Stomach (tissue), 9 donors: ENCODE results near the gene EMC9. TPM values are rescaled to one million over a fixed set of nuclear protein-coding genes. Genes with fewer than 3 reads are reported as not detected.

Experiments
- DNase-seq, 2 donors: peaks; one replicate each; pipeline versions ENCODE4 v3.0.0 to v3.0.0-alpha.2; 2013 to 2019
- H3K27ac ChIP-seq, 5 donors: fragments of 200-600 bp in 4 of 5; sonication (generic) in 4 of 5; one replicate each; pipeline ENCODE4 v1.5.1; 2013 to 2019; ENCODE audit warnings: mild to moderate bottlenecking in 1 of 5, moderate library complexity in 1 of 5
- H3K27me3 ChIP-seq, 3 donors: fragments of 200-600 bp; sonication (generic); one replicate each; pipeline ENCODE4 v1.5.1; 2017 to 2019; ENCODE audit warnings: mixed run types in 1 of 3
- H3K36me3 ChIP-seq, 4 donors: fragments of 200-600 bp; sonication (generic); 1 replicate in 3 of 4; 2 replicates in 1 of 4; pipeline ENCODE4 v1.5.1; 2016 to 2019
- H3K4me1 ChIP-seq, 4 donors: fragments of 200-600 bp; sonication (generic); one replicate each; pipeline ENCODE4 v1.5.1; 2016 to 2019
- H3K4me3 ChIP-seq, 4 donors: fragments of 200-600 bp; sonication (generic) in 3 of 4; one replicate each; pipeline ENCODE4 v1.5.1; 2016 to 2019; ENCODE audit warnings: mild to moderate bottlenecking in 1 of 4
- H3K9me3 ChIP-seq, 4 donors: fragments of 200-600 bp; sonication (generic); one replicate each; pipeline ENCODE4 v1.5.1; 2016 to 2019
- CTCF ChIP-seq, 7 experiments: fragments of 450-650 bp in 4 of 7; fragments of 200-600 bp in 3 of 7; sonication (generic) in 3 of 7; IDR thresholded peaks; one replicate each; pipeline ENCODE4 v1.5.1; 2016 to 2019; ENCODE audit warnings: antibody characterized with exemption in 7 of 7, control low read depth in 2 of 7, mild to moderate bottlenecking in 1 of 7
- EP300 ChIP-seq: sonication (generic); formaldehyde crosslinking; IDR thresholded peaks from one replicate; pipeline ENCODE4 v1.6.1; 2017; ENCODE audit warnings: antibody characterized with exemption
- POLR2A ChIP-seq, 4 donors: fragments of 450-650 bp; IDR thresholded peaks; one replicate each; pipeline ENCODE4 v1.6.1; 2016; ENCODE audit warnings: antibody characterized with exemption in 4 of 4, control low read depth in 2 of 4, mild to moderate bottlenecking in 1 of 4, moderate library complexity in 1 of 4
- POLR2AphosphoS5 ChIP-seq, 3 donors: sonication (generic); formaldehyde crosslinking; IDR thresholded peaks; one replicate each; pipeline ENCODE4 v1.6.1; 2016; ENCODE audit warnings: antibody characterized with exemption in 3 of 3
- WGBS, 5 donors: extraction: QIAGEN DNeasy Blood & Tissue Kit in 3 of 5; methylation state at CpG; one replicate each; pipeline versions ENCODE4 v1.1.5 to v1.1.7; 2013 to 2018; 5-methylcytosine and 5-hydroxymethylcytosine counted together
- intact Hi-C: fragments of 100-400 bp; cut with DNase I; formaldehyde crosslinking; loops from one replicate; pipeline ENCODE4 v1.15.1; 2023; ENCODE audit warnings: low total_unique reads
- polyA plus RNA-seq, 3 donors: library from polyadenylated mRNA; stranded (reverse); fragments of 200-250 nt; gene quantifications; one replicate each; pipeline ENCODE4 v1.2.3, GENCODE V29; 2013
- total RNA-seq, 5 donors: library from RNA; depleted of rRNA; stranded (reverse); fragments of >200 nt; gene quantifications; one replicate each; pipeline versions ENCODE4 v1.1.0 to v1.2.3, GENCODE V29; 2014 to 2016
- donor health status: healthy with polysubstance abuse.
- donor health status: Bipolar disorder and iron deficiency.
- donor health status: healthy.

EMC9 gene
- total and polyA plus RNA-seq, 8 donors, result 1.3 to 59.6 (median 18.7) TPM

- Histone ChIP-seq H3K4me3 (peak within 1 kb of the TSS; percentile 62 to 80 (median 69)), H3K27me3 (no peaks in the 10 kb centered on the region), H3K27ac (peak within 1 kb of the TSS; percentile 91 to 97 (median 95)), H3K36me3 (peaks cover 62 to 81% (median 76%) of the 10 kb centered on the region in 4 donors), H3K9me3 (no peaks in the 10 kb centered on the region), H3K4me1 (peaks cover 26 to 55% (median 47%) of the 10 kb centered on the region in 4 donors)
- peak; percentile 98 for DNase-seq
- intact Hi-C loops, result no loop called here
- WGBS, 5 donors, result 0 to 1% (median 1%) methylated on average over 12 of the region's 12 CpGs
- TF ChIP-seq POLR2AphosphoS5 (IDR thresholded peaks at IDR 0.05), result peak; percentile 92 to 99 (median 97)
- peak in 1 of 4 donors; percentile 16 for TF ChIP-seq POLR2A (IDR thresholded peaks at IDR 0.05)
- peak in 6 of 7 experiments; percentile 77 to 99 (median 92) for TF ChIP-seq CTCF (IDR thresholded peaks at IDR 0.05)
- TF ChIP-seq EP300, result peak; percentile 57
These were observed 19.7 kb upstream of the EMC9 start, which contains the start of gene IRF9 for GRCh38 chr14:24160850-24161804. TSS of gene IRF9 (plus strand) at chr14:24161265. CDS start at chr14:24162145, 880 bp downstream.

GRCh38 chr14:24160499-24160849 lies 19.1 kb upstream of the EMC9 start:
- intact Hi-C loops, result no loop called here
- peaks cover 26 to 52% (median 45%) of the 10 kb centered on the region in 4 donors for H3K4me1 ChIP-seq
- peak overlapping the region; percentile 41 to 97 (median 95) for H3K27ac ChIP-seq
- DNase-seq, result no peak
- H3K4me3 ChIP-seq, result peak overlapping the region in 1 of 4 donors; percentile 71
- H3K9me3 ChIP-seq, result no peaks in the 10 kb centered on the region
- no peaks in the 10 kb centered on the region for H3K27me3 ChIP-seq
- TF ChIP-seq POLR2AphosphoS5 (IDR thresholded peaks at IDR 0.05), result no peak
- no peak for TF ChIP-seq EP300
- TF ChIP-seq CTCF (IDR thresholded peaks at IDR 0.05), result no peak
- TF ChIP-seq POLR2A (IDR thresholded peaks at IDR 0.05), result no peak
- peaks cover 62 to 81% (median 76%) of the 10 kb centered on the region in 4 donors for H3K36me3 ChIP-seq
- 87 to 96% (median 94%) methylated on average over 4 of the region's 4 CpGs for WGBS, 5 donors

GRCh38 chr14:24159777-24160498 lies 18.5 kb upstream of the EMC9 start:
- Histone ChIP-seq H3K36me3 (peaks cover 62 to 81% (median 76%) of the 10 kb centered on the region in 4 donors), H3K4me3 (no peak overlapping the region), H3K9me3 (no peaks in the 10 kb centered on the region), H3K27me3 (no peaks in the 10 kb centered on the region), H3K27ac (peak overlapping the region; percentile 16 to 97 (median 95)), H3K4me1 (peaks cover 26 to 46% (median 40%) of the 10 kb centered on the region in 4 donors)
- no peak for TF ChIP-seq CTCF (IDR thresholded peaks at IDR 0.05)
- no peak for TF ChIP-seq POLR2A (IDR thresholded peaks at IDR 0.05)
- TF ChIP-seq EP300, result no peak
- TF ChIP-seq POLR2AphosphoS5 (IDR thresholded peaks at IDR 0.05), result no peak
- no peak for DNase-seq
- intact Hi-C loops, result no loop called here
- WGBS, 5 donors, result 78 to 89% (median 83%) methylated on average over 11 of the region's 11 CpGs

GRCh38 chr14:24157331-24157730 lies 15.9 kb upstream of the EMC9 start:
- intact Hi-C loops, result no loop called here
- Histone ChIP-seq H3K9me3 (no peaks in the 10 kb centered on the region), H3K36me3 (peaks cover 47 to 82% (median 79%) of the 10 kb centered on the region in 4 donors), H3K4me3 (no peak overlapping the region), H3K27ac (no peak overlapping the region), H3K4me1 (peaks cover 12 to 20% (median 16%) of the 10 kb centered on the region in 4 donors), H3K27me3 (no peaks in the 10 kb centered on the region)
- TF ChIP-seq EP300, result no peak
- no peak for TF ChIP-seq CTCF (IDR thresholded peaks at IDR 0.05)
- TF ChIP-seq POLR2AphosphoS5 (IDR thresholded peaks at IDR 0.05), result no peak
- TF ChIP-seq POLR2A (IDR thresholded peaks at IDR 0.05), result no peak
- WGBS, 5 donors, result 88 to 94% (median 90%) methylated on average over 12 of the region's 12 CpGs
- no peak for DNase-seq
